ENCODE data around the gene IGFBPL1.

Gene IGFBPL1

GRCh38 chr9:38358390-38359296 lies 65.6 kb downstream of the IGFBPL1 start:
- no peak for DNase-seq (ENCODE audit: low read depth)
- no peak overlapping the region for H3K4me3 ChIP-seq (ENCODE audit: low read depth, low read length)
- no peak for TF ChIP-seq CTCF (IDR thresholded peaks at IDR 0.05; ENCODE audit: control insufficient read depth, extremely low read depth, insufficient read depth)

- H3K4me3 ChIP-seq (ENCODE audit: low read depth, low read length), result no peak overlapping the region
- TF ChIP-seq CTCF (IDR thresholded peaks at IDR 0.05; ENCODE audit: control insufficient read depth, extremely low read depth, insufficient read depth), result no peak
- no peak for DNase-seq (ENCODE audit: low read depth)
These were observed 66.7 kb downstream of the IGFBPL1 start for GRCh38 chr9:38357350-38358114.

GRCh38 chr9:38356851-38357250 lies 67.4 kb downstream of the IGFBPL1 start:
- no peak for DNase-seq (ENCODE audit: low read depth)
- no peak overlapping the region for H3K4me3 ChIP-seq (ENCODE audit: low read depth, low read length)
- no peak for TF ChIP-seq CTCF (IDR thresholded peaks at IDR 0.05; ENCODE audit: control insufficient read depth, extremely low read depth, insufficient read depth)
